IPS-20b (cell line): ENCODE results near the gene AGPAT3.

Experiments used
- H3K27ac ChIP-seq: one replicate; pipeline ENCODE4 v1.5.1; 2013; ENCODE audit warnings: low read length
- H3K27me3 ChIP-seq: 2 replicates; pipeline ENCODE4 v1.6.1; 2013; ENCODE audit warnings: mild to moderate bottlenecking, low read length, inconsistent platforms; ENCODE audit not compliant: insufficient read depth
- H3K36me3 ChIP-seq: 2 replicates; pipeline ENCODE4 v1.6.1; 2013; ENCODE audit warnings: low read depth, mild to moderate bottlenecking, inconsistent platforms, low read length, moderate library complexity; ENCODE audit not compliant: insufficient read depth
- H3K4me1 ChIP-seq: 2 replicates; pipeline ENCODE4 v1.6.1; 2013; ENCODE audit warnings: mild to moderate bottlenecking, control low read depth, inconsistent platforms, low read length, moderate library complexity; ENCODE audit not compliant: insufficient read depth
- H3K4me3 ChIP-seq: 2 replicates; pipeline ENCODE4 v1.5.1; 2013; ENCODE audit warnings: mild to moderate bottlenecking, low read length, inconsistent platforms
- H3K9ac ChIP-seq: 2 replicates; pipeline ENCODE4 v1.6.1; 2013; ENCODE audit warnings: low read depth, mild to moderate bottlenecking, inconsistent platforms, low read length, moderate library complexity
- H3K9me3 ChIP-seq: 2 replicates; pipeline ENCODE4 v1.6.1; 2013; ENCODE audit warnings: mild to moderate bottlenecking, low read depth, low read length, inconsistent platforms; ENCODE audit not compliant: insufficient read depth

Gene AGPAT3

DNA sequence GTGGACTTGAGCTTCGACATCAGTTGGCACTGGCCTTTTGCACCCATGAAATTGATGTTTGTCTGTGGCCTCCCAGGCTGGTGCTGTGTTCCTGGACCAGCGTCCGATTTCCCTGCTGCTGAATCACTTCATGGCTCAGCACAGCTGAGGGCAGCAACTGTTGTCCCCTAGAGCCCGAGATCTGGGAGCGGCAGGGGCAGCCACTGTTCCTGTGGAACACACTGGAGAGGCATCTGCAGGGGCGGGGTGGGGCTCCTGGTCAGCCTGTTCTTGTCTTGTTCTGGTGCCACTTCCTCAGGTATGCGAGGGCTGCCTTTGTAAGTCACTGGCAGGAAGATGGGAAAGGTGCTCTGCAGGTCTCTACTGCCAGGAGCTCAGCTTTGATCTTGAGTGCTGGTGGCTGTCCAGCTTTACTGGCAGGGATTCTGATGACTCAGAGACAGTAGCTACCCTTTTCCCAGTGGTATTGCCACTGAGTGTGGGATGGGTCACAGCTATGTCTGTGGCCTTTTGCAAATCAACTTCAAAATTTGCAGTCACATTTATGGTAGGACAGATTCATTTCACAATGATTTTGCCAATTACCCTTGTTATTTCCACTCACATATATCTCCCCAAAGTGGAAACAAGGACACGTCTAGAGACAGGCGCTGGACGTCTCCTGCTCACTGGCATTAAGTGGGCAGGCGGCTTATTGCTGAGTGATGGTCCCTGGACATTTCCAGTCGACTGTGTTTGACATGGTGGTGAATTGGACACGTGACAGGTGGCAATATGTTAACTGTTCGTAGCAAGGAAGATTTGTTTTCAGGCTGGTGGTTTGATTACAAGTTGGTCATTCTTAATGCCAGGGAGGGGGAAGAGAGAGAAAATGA, 15.3 kb downstream of the AGPAT3 start:
- H3K27ac ChIP-seq: no peak overlapping the region
- no peak overlapping the region for H3K9ac ChIP-seq
- H3K9me3 ChIP-seq: no peaks in the 10 kb centered on the region
- H3K4me1 ChIP-seq: peaks cover 5% of the 10 kb centered on the region; the same call in 1 of the 2 replicates
- H3K4me3 ChIP-seq: no peak overlapping the region
- H3K27me3 ChIP-seq: no peaks in the 10 kb centered on the region
- H3K36me3 ChIP-seq: no peaks in the 10 kb centered on the region

GRCh38 chr21:43881283-43881682, 16.3 kb downstream of the AGPAT3 start:
- Histone ChIP-seq H3K36me3 (no peaks in the 10 kb centered on the region), H3K9me3 (no peaks in the 10 kb centered on the region), H3K4me1 (peaks cover 5% of the 10 kb centered on the region; the same call in 1 of the 2 replicates), H3K27me3 (no peaks in the 10 kb centered on the region), H3K27ac (no peak overlapping the region), H3K9ac (no peak overlapping the region), H3K4me3 (no peak overlapping the region)

- Histone ChIP-seq H3K4me3 (no peak overlapping the region), H3K9me3 (no peaks in the 10 kb centered on the region), H3K27ac (no peak overlapping the region), H3K4me1 (peaks cover 5% of the 10 kb centered on the region; the same call in 1 of the 2 replicates), H3K27me3 (no peaks in the 10 kb centered on the region; the same call in 1 of the 2 replicates), H3K9ac (no peak overlapping the region), H3K36me3 (no peaks in the 10 kb centered on the region)
These were observed 16.9 kb downstream of the AGPAT3 start for GRCh38 chr21:43881935-43882334.

DNA sequence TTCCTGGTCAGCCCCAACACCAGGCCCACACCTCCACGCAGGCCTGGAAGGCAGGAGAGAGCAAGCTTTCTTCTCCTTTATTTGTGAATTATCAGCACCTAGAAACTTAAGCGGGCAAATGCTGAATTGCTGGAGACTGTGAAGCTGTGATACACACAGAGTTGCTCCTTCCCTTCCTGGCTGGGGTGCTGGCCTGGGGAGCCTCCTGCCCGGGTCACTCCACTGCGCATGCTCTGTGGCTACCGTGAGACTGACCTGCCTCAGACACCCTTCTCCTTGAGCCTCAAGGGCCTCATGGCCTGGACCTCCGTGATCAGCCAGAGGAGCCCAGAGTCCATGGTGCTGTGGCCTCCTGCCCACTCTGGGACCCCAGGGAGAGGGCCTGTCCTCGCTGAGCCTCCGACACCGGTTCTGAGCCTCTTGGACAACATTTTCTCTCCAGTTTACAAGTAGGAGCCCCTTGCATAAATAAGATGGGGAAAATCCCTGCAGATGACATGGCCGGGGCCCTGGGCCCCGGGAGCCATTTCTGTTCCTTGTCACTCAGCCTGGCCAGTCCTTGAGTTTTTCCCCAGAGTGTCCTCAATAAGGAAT, 18.0 kb downstream of the AGPAT3 start:
- Histone ChIP-seq H3K9me3 (no peaks in the 10 kb centered on the region), H3K36me3 (no peaks in the 10 kb centered on the region), H3K27ac (no peak overlapping the region), H3K4me3 (no peak overlapping the region), H3K4me1 (peaks cover 5% of the 10 kb centered on the region; the same call in 1 of the 2 replicates), H3K9ac (no peak overlapping the region), H3K27me3 (no peaks in the 10 kb centered on the region; the same call in 1 of the 2 replicates)

GRCh38 chr21:43884012-43884860, 19.2 kb downstream of the AGPAT3 start:
- Histone ChIP-seq H3K36me3 (no peaks in the 10 kb centered on the region), H3K27me3 (no peaks in the 10 kb centered on the region; the same call in 1 of the 2 replicates), H3K27ac (no peak overlapping the region), H3K9ac (no peak overlapping the region), H3K4me3 (no peak overlapping the region), H3K9me3 (no peaks in the 10 kb centered on the region), H3K4me1 (peaks cover 8% of the 10 kb centered on the region)

DNA sequence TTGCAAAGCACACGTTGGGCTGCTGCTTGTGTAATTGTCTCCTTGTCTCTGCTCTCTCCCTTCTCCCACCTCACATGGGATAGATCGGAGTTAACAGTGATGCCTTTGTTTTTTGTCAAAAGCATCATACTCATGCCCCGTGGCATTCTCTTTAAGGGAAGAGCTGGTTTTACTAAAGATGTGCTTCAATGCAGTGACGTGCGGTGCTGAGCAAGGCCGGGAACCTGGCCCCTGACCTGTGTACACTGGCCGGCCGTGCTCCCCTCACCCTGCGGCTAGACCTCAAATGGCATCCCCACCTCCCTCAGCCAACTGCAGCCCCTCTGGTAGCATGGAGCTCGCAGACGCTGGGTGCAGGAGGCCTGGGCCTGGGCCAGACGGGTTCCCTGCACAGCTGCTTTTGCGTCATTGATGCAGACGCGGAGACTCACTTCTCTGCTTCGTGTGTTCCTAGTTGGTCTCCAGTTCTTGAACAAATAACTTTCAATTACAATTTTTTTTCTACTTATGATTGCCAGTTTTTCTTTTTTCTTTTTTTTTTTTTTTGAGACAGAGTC, 19.9 kb downstream of the AGPAT3 start:
- H3K4me3 ChIP-seq: no peak overlapping the region
- no peak overlapping the region for H3K27ac ChIP-seq
- H3K27me3 ChIP-seq: no peaks in the 10 kb centered on the region; the same call in 1 of the 2 replicates
- no peaks in the 10 kb centered on the region for H3K9me3 ChIP-seq
- no peak overlapping the region for H3K9ac ChIP-seq
- peaks cover 15% of the 10 kb centered on the region for H3K4me1 ChIP-seq
- no peaks in the 10 kb centered on the region for H3K36me3 ChIP-seq

- H3K4me1 ChIP-seq: peaks cover 11% of the 10 kb centered on the region
- H3K9ac ChIP-seq: no peak overlapping the region
- H3K27ac ChIP-seq: no peak overlapping the region
- no peaks in the 10 kb centered on the region for H3K9me3 ChIP-seq
- no peaks in the 10 kb centered on the region for H3K36me3 ChIP-seq
- no peak overlapping the region for H3K4me3 ChIP-seq
- H3K27me3 ChIP-seq: no peaks in the 10 kb centered on the region; the same call in 1 of the 2 replicates
These were observed 20.7 kb downstream of the AGPAT3 start for GRCh38 chr21:43885721-43886120.

DNA sequence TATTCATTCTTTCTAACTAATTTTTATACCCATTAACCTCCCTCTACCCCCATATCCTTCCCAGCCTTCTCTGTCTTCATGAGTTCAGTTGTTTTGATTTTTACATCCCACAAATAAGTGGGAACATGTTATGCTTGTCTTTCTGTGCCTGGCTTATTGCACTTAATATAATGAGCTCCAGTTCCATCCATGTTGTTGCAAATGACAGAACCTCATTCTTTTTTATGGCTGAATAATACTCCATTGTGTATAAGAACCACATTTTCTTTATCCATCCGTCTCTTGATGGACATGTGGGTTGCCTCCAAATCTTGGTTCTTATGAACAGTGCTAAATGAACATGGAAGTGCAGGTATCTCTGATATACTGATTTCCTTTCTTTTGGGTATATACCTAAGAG, 21.5 kb downstream of the AGPAT3 start:
- H3K36me3 ChIP-seq: no peaks in the 10 kb centered on the region
- no peaks in the 10 kb centered on the region; the same call in 1 of the 2 replicates for H3K27me3 ChIP-seq
- H3K9me3 ChIP-seq: no peaks in the 10 kb centered on the region
- H3K4me3 ChIP-seq: no peak overlapping the region
- peaks cover 11% of the 10 kb centered on the region for H3K4me1 ChIP-seq
- H3K9ac ChIP-seq: no peak overlapping the region
- no peak overlapping the region for H3K27ac ChIP-seq

GRCh38 chr21:43889069-43889468, 24.0 kb downstream of the AGPAT3 start:
- Histone ChIP-seq H3K4me1 (peaks cover 11% of the 10 kb centered on the region), H3K36me3 (no peaks in the 10 kb centered on the region), H3K9me3 (no peaks in the 10 kb centered on the region), H3K4me3 (peak overlapping the region; percentile 16; the same call in 1 of the 2 replicates), H3K27ac (no peak overlapping the region), H3K9ac (no peak overlapping the region), H3K27me3 (no peaks in the 10 kb centered on the region; the same call in 1 of the 2 replicates)

GRCh38 chr21:43890042-43890441, 25.0 kb downstream of the AGPAT3 start:
- no peaks in the 10 kb centered on the region; the same call in 1 of the 2 replicates for H3K27me3 ChIP-seq
- no peaks in the 10 kb centered on the region for H3K9me3 ChIP-seq
- no peaks in the 10 kb centered on the region for H3K36me3 ChIP-seq
- peaks cover 11% of the 10 kb centered on the region for H3K4me1 ChIP-seq
- no peak overlapping the region for H3K4me3 ChIP-seq
- peak overlapping the region; percentile 14; the same call in 1 of the 2 replicates for H3K9ac ChIP-seq
- H3K27ac ChIP-seq: no peak overlapping the region

- Histone ChIP-seq H3K27me3 (no peaks in the 10 kb centered on the region), H3K4me3 (no peak overlapping the region), H3K36me3 (no peaks in the 10 kb centered on the region), H3K9ac (no peak overlapping the region), H3K9me3 (no peaks in the 10 kb centered on the region), H3K27ac (no peak overlapping the region), H3K4me1 (peaks cover 11% of the 10 kb centered on the region)
These were observed 27.3 kb downstream of the AGPAT3 start for GRCh38 chr21:43892334-43892733.
